Hepatic stellate cell (primary cell): ENCODE data around the gene SCTR.

Source experiments
- DNase-seq: peaks from one replicate; pipeline ENCODE4 v3.0.0; 2011; ENCODE audit warnings: low spot score

SCTR gene

GRCh38 chr2:119474371-119475224, 49.7 kb downstream of the SCTR start:
- no peak for DNase-seq

- no peak for DNase-seq
Observed at GRCh38 chr2:119473621-119474370, 50.5 kb downstream of the SCTR start.

DNA sequence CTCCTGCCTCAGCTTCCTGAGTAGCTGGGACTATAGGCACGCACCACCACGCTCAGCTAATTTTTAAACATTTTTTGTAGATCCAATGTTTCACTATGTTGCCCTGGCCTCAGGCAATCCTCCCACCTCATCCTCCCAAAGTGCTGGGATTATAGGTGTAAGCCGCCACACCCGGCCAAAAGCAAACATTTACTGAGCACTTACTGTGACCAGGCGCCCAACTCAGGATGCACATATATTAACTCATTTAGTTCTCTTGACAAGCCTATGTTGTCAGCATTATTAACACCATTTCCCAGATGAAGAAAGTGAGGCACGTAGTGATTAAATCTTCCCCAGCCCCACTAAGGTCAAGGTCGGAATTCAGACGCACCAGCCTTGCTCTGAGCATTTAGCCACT, 51.5 kb downstream of the SCTR start:
- DNase-seq = no peak

DNA sequence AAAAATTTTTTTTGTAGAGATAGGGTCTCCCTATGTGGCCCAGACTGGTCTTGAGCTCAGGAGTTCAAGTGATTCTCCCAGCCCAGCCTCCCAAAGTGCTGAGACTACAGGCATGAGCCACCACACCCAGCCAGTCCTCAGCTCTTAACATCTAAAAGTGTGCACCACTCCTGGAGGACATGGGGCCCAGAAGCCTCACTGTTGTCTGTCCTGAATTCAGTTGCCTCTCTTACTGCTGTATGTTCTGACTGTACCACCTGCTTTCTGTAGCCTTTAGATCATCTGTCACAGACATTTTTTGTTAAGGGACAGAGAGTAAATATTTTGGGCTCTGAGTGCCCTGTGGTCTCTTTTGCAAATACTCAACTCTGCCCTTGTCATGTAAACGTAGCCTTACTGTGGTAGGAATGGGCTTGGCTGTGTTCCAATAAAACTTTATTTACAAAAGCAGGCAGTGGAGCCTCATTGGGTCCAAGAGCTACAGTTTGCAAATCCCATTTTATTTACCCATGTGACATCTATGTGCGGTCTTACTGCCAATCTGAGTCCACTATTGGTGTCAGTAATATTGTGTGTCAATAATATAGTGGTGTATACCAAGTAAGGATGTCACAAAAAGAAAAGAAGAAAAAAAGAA, 54.5 kb downstream of the SCTR start:
- no peak for DNase-seq

DNA sequence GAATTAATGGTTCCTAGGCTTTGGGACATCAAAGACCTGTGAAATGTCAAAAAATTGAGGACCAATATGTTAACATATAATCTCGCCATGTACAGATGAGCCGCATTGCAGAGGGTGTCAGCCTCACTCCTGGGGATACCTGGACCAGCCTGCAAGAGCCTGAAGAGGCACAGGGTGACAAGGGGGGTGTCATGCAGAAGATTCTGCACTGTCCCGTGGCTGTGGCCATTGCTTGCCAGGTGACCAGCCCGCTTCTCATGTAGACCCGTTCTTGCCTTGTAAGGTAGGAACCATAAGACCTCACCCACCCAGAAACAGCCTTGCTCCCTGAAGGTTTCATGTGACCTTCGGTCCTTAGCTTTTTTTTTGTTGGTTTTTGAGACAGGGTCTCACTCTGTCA, 55.2 kb downstream of the SCTR start:
- no peak for DNase-seq

DNA sequence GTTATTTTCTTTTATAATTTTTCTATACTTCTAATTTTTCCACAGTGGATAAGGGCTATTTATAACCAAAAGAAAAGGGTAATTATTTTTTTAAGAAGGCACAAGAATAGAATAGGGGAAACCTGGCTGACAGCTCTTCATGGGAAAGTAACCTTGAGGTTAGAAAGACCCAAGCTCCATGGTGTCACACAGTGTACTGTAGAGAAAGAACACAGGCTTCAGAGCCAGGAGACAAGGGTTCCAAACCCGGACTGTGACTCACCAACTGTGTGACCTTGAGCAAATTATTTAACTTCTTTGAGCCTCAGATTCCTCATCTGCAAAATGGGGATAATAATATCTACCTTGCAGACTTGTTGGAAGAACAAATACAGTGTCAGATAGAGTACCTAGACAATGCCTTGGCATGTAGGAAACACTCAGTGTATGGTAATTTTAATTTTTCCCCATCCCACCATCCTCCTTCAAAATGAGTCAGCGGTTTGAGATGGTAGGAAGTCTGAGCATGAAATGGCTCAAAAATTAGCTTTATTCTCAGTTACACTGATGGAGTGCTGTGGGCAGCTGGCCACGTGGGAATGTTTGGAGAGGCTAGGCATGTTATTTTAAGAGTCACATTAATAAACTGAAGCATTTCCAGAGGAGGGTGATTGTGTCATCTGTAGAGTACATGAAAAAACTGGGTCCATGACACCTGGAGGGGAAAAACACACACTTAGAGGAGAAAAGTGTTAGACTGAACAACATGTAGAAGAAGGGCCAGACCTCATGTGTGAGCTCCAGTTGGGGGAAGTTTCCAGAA, 55.9 kb downstream of the SCTR start:
- DNase-seq = no peak

GRCh38 chr2:119466373-119466772, 57.9 kb downstream of the SCTR start:
- DNase-seq = no peak

- DNase-seq = no peak
Observed at GRCh38 chr2:119465687-119466086, 58.6 kb downstream of the SCTR start.

DNA sequence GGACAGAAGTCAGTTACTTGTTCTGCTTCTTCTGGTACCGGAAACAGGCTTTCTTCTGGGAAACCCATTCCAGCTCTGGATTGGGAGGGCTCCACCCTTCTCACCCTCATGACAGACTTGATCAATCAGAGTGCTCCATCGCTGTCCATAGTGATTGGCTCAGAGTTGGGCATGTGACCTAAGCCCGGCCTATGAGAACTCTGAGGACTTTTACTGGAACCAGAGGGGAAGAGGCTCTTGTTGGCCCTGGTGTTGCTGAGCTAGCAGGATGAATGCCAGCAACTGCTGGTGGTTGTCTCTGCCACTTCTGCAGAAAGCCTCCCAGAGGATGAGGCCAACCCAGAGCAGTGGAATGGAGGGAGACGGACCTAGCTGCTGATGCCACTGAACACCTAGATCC, 59.3 kb downstream of the SCTR start:
- DNase-seq = no peak

GRCh38 chr2:119463990-119464389, 60.3 kb downstream of the SCTR start:
- DNase-seq = no peak

GRCh38 chr2:119463136-119463535, 61.1 kb downstream of the SCTR start:
- no peak for DNase-seq

DNA sequence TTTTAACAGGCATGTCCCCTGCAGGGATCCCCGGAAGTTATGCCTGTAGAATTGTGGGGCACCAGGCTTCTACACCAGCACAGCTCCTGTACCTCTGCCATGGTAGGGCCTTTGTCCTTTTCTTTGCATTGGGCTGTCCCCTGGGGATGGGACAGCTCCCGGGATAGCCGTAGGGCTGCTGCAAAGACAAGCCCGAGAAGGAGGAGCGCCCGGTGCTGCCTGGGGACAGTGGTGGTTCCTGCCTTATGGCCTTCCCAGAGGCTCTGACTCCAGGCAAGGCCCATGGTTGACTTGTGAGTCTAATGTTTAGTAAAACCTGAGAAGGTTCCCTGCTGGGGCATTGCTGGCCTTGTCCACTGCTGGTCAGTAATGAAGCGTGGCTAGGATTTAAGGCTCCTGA, 61.7 kb downstream of the SCTR start:
- no peak for DNase-seq

GRCh38 chr2:119461811-119462210, 62.5 kb downstream of the SCTR start:
- no peak for DNase-seq

DNA sequence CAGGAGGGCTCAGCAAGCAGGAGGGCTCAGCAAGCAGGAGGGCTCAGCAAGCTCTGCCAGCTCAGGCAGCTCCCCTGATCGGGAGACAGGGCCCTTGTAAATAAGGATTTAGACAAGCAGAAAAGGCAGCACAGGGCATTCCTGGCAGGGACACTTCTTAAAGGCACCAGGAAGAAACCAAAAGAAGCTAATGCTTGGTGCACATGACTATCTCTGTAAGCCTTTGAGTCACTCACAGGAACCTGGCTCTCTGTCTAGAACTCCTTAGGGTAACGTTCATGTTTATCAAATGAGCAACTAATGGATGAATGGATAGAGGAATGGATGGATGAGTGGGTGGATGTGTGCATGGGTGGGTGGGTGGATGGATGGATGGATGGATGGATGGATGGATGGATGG, 64.2 kb downstream of the SCTR start:
- DNase-seq = no peak

DNA sequence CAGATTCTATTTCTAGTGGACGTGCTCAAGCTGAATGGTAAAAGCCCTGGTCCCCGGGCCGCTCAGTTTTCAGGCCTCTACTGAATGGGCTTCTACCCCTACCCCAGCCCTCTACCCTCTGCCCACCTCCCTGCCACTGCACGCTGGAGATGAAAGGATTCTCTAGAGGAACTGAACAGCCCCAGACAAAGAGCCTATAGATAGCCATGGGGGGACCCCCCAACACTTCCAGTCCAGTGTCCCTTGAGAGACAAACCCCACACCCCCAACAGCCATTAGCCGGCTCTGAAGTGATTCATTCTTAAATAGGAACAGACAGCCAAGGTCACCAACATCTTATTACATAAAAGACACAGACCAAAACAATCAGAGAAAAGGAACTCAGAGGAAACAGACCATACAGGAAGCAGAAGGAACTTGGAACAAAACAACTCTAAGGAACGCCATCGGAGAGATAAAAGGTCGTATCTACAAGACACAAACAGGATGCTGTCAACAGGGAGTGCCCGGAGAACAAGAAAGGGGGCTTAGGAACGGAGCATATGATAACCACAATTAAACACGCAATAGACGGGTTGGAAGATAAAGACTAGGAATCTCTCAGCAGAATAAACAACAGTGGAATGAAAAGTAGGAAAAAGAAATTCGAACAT, 69.1 kb downstream of the SCTR start:
- DNase-seq = no peak

GRCh38 chr2:119453972-119454593, 70.2 kb downstream of the SCTR start:
- DNase-seq = no peak

DNA sequence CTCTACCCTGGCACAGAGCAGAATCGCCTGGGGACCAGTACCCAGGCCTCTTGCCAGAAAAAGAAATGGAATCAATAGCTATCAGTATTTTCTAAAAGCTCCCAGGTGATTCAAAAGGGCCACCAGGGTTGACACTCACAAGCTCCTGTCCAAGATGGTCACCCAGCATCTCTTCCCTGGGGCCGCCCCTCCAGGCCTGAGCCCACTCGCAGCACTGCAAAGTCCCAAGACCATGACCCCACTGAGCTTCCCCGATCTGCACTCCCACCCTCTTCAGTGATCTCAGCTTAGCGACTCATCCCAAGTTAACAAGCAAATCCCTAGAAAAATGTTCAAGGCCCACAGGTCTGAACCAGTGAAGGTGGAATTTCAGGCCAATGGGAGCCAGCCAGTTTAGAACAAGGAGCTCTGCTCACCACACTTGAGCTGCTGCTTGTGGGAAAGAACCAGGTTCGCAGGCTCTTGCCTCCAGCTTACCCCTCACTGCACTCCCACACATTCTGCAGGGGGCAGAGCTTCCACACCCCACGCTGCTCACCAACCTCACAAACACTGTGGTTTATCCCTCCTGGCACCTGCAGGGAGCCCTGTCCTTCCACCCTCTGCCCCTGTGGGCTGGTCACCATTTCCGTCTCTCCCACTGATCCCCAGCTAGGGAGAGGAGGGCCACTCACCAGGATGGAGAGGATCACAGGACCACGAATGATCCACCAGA, 72.8 kb downstream of the SCTR start:
- DNase-seq = no peak

DNA sequence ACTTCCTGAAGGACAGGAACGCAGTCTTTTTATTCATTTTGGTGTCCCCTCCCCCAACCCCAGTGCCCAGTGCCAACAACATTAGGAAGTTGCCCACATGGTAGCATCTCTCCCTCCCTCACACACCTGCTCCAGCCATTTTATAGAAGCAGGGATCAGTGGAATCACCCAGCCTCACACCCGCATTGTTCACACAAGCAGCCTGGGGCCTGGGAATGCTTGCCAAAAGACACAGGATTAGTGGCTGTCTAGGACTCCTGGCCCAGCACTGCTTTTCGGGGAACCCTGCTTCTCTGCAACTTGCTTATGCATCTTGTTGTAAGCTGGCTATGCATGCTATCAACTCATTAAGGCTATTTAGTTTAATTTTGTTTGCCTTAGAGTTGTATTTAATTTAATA, 74.8 kb downstream of the SCTR start:
- DNase-seq = no peak

- no peak for DNase-seq
Observed at GRCh38 chr2:119448427-119449141, 75.7 kb downstream of the SCTR start.

DNA sequence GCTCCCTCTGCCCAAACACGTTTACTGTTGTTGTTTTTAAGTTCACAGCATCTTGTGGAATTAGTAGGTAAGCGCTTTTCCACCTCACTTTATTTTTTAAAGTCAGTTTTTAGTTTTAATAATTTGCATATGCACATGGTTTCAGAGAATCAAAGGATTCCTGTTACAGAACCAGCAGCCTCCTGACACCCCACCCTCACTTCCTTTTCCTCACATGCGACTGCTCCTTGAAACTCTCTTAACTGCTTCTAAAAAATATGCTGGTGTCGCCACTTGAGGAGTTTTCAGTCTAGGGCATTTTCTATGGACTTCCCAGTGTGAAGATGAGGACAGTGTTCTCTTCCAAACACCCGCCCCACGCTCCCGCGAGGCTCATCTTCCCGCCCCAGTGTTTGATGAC, 78.2 kb downstream of the SCTR start:
- DNase-seq = no peak
